Lower lobe of right lung (tissue), 2 donors: ENCODE results near the gene COA1. TPM values are rescaled to one million over a fixed set of nuclear protein-coding genes. Genes with fewer than 3 reads are reported as not detected.

Source experiments
- ATAC-seq, 2 donors: fragments of 200-7000 bp; cut with Tn5 transposase; one replicate each; pipeline ENCODE4 v1.9.1; 2020 to 2022; ENCODE audit warnings: mild to moderate bottlenecking in 2 of 2, moderate library complexity in 2 of 2
- DNase-seq: peaks from one replicate; pipeline ENCODE4 v3.0.0-alpha.2; 2020
- H3K27ac ChIP-seq: fragments of 200-600 bp; one replicate; pipeline ENCODE4 v1.8.0; 2022
- H3K27me3 ChIP-seq: fragments of 200-600 bp; one replicate; pipeline ENCODE4 v1.8.0; 2022; ENCODE audit warnings: low read depth
- H3K36me3 ChIP-seq: fragments of 200-600 bp; one replicate; pipeline ENCODE4 v1.8.0; 2022; ENCODE audit warnings: mild to moderate bottlenecking
- H3K4me1 ChIP-seq: fragments of 200-600 bp; one replicate; pipeline ENCODE4 v1.8.0; 2022
- H3K4me3 ChIP-seq: fragments of 200-600 bp; one replicate; pipeline ENCODE4 v1.8.0; 2022; ENCODE audit warnings: mild to moderate bottlenecking
- H3K9me3 ChIP-seq: fragments of 200-600 bp; one replicate; pipeline ENCODE4 v1.8.0; 2022
- intact Hi-C: fragments of 100-400 bp; cut with DNase I; formaldehyde crosslinking; loops from one replicate; pipeline ENCODE4 v1.11.0; 2022
- total RNA-seq: library from RNA; stranded (reverse); fragmentation: NEBNext Ultra II Directional; extraction: Animal tissue kit (Norgen Biotek cat#: 25700); gene quantifications from one replicate; pipeline ENCODE4 v1.2.1, GENCODE V29; 2021
- TF ChIP-seq, protein P1 (sequence below): fragments of 200-600 bp; IDR thresholded peaks from one replicate; pipeline ENCODE4 v1.8.0; 2022; ENCODE audit warnings: antibody characterized with exemption, mild to moderate bottlenecking
- donor health status: DM: no; HTN: yes; CAD: no; lungs with severe emphysema.

COA1 gene
- total RNA-seq, 1 donor from 2014 or later: 43.3 TPM

- H3K27ac ChIP-seq: no peak overlapping the region
- H3K4me3 ChIP-seq: no peak overlapping the region
- TF ChIP-seq, protein P1, sequence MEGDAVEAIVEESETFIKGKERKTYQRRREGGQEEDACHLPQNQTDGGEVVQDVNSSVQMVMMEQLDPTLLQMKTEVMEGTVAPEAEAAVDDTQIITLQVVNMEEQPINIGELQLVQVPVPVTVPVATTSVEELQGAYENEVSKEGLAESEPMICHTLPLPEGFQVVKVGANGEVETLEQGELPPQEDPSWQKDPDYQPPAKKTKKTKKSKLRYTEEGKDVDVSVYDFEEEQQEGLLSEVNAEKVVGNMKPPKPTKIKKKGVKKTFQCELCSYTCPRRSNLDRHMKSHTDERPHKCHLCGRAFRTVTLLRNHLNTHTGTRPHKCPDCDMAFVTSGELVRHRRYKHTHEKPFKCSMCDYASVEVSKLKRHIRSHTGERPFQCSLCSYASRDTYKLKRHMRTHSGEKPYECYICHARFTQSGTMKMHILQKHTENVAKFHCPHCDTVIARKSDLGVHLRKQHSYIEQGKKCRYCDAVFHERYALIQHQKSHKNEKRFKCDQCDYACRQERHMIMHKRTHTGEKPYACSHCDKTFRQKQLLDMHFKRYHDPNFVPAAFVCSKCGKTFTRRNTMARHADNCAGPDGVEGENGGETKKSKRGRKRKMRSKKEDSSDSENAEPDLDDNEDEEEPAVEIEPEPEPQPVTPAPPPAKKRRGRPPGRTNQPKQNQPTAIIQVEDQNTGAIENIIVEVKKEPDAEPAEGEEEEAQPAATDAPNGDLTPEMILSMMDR: no peak
- no peaks in the 10 kb centered on the region for H3K36me3 ChIP-seq
- H3K9me3 ChIP-seq: no peaks in the 10 kb centered on the region
- no peak for ATAC-seq
- no peaks in the 10 kb centered on the region for H3K27me3 ChIP-seq
- DNase-seq: no peak
- peaks cover 13% of the 10 kb centered on the region for H3K4me1 ChIP-seq
- intact Hi-C loops: no loop called here
Measured at GRCh38 chr7:43695365-43695764, 34.0 kb downstream of the COA1 start.

- TF ChIP-seq, protein P1: no peak
- ATAC-seq (no peak), DNase-seq (no peak)
- H3K4me3 ChIP-seq: no peak overlapping the region
- H3K27me3 ChIP-seq: no peaks in the 10 kb centered on the region
- no peaks in the 10 kb centered on the region for H3K36me3 ChIP-seq
- intact Hi-C loops: no loop called here
- H3K9me3 ChIP-seq: no peaks in the 10 kb centered on the region
- no peak overlapping the region for H3K27ac ChIP-seq
- peaks cover 7% of the 10 kb centered on the region for H3K4me1 ChIP-seq
Measured at GRCh38 chr7:43694399-43694748, 34.9 kb downstream of the COA1 start.

DNA sequence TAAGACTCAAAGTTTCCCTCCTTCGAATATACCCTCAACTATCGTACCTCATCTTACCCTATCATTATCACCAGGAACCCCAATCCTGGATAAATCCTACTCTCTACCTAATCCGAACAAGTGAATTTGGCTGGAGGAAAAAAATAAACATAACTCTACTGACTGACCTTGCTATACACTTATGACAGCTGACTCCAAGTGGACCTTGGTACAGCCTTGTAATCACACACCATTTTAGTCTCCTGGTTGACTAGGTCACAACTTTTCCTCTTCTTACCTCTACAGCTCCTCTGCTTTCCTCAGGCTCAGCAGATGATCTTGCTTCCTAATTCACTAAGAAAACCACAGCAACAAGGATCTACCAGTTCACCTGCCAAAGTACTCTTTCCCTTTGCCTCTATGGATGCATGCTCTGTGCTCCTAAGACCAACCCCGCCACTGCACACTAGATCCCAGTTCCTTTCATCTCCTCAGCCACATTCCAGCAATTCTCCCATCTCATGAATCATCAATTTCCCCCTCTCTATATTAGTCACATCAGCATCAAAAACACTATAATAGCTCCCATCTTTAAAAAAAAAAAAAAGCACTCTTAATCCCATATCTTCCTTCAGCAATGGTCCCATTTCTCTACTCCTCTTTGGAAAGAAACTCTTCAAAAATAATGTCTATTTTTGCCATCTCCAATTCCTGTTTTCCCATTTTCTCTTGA lies 35.5 kb downstream of the COA1 start:
- Histone ChIP-seq H3K27ac (no peak overlapping the region), H3K36me3 (no peaks in the 10 kb centered on the region), H3K27me3 (no peaks in the 10 kb centered on the region), H3K9me3 (no peaks in the 10 kb centered on the region), H3K4me1 (peaks cover 8% of the 10 kb centered on the region), H3K4me3 (no peak overlapping the region)
- intact Hi-C loops: no loop called here
- TF ChIP-seq, protein P1: no peak
- ATAC-seq (no peak), DNase-seq (no peak)

DNA sequence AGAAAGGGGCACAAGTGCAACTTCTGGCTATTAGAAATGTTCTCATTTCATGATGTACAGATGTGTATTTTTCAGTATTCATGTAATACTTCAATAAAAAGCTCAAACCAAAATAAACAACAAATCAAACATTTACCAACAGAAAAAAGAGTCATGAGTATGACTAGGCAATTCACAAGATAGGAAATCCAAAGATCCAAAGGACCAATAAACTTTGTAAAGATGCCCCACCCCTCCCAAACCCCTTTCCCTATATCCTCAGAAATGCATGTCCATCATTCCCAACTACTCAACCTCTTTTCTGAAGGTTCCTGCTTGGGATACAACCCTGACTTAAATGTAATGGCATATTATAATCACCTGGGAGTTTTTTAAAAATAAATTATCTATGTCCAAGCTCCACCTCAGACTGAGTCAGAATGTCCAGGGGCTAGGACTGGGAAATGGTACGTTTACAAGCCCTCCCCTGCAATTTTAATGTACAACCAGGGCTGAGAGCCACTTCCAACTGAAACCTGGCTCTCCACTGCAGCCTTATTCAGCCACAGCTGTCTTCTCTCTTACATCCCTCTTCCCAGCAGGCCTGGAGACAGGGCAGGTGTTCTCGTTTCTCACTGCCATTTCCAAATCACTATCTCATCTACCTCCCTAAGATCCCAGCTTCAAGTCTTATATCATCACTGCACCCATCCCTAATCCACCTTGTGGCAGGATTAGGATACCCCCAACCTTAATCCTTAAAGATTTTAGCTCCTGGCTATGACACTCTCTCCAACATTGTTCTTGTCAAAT lies 36.5 kb downstream of the COA1 start:
- H3K27me3 ChIP-seq: no peaks in the 10 kb centered on the region
- DNase-seq (no peak), ATAC-seq (no peak)
- H3K36me3 ChIP-seq: no peaks in the 10 kb centered on the region
- H3K27ac ChIP-seq: no peak overlapping the region
- intact Hi-C loops: no loop called here
- no peaks in the 10 kb centered on the region for H3K9me3 ChIP-seq
- H3K4me3 ChIP-seq: no peak overlapping the region
- TF ChIP-seq, protein P1: no peak
- H3K4me1 ChIP-seq: peaks cover 8% of the 10 kb centered on the region

GRCh38 chr7:43691611-43692010 lies 37.7 kb downstream of the COA1 start:
- TF ChIP-seq, protein P1: no peak
- Histone ChIP-seq H3K27ac (no peak overlapping the region), H3K4me3 (no peak overlapping the region), H3K36me3 (no peaks in the 10 kb centered on the region), H3K27me3 (no peaks in the 10 kb centered on the region), H3K9me3 (no peaks in the 10 kb centered on the region), H3K4me1 (peaks cover 8% of the 10 kb centered on the region)
- intact Hi-C loops: no loop called here
- no peak for ATAC-seq
- DNase-seq: no peak
